ENCODE measurements around the gene NAB2. TPM values are rescaled to one million over a fixed set of nuclear protein-coding genes. Genes with fewer than 3 reads are reported as not detected.

Gene NAB2
- total RNA-seq, 1 experiment from 2014 or later = 30.6 TPM

DNA sequence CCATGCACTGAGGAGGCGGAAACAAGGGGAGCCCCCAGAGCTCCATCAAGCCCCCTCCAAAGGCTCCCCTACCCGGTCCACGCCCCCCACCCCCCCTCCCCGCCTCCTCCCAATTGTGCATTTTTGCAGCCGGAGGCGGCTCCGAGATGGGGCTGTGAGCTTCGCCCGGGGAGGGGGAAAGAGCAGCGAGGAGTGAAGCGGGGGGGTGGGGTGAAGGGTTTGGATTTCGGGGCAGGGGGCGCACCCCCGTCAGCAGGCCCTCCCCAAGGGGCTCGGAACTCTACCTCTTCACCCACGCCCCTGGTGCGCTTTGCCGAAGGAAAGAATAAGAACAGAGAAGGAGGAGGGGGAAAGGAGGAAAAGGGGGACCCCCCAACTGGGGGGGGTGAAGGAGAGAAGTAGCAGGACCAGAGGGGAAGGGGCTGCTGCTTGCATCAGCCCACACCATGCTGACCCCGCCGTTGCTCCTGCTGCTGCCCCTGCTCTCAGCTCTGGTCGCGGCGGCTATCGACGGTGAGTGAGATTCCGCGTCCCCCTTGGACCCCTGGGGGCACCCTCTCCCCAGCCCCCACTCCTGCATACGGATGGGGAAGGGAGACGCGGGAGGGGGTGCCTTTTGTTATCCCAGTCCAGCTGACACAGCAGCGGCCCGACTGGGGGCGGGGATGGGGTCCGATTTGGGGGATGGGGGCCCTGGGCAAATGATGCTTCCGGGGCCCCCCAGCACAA, 39.8 kb downstream of the NAB2 start:
- Mint-ChIP-seq H3K9me3 (ENCODE audit: unreplicated experiment) (no peaks in the 10 kb centered on the region), H3K27ac (ENCODE audit: low read depth, unreplicated experiment) (peak overlapping the region; percentile 77), H3K27me3 (ENCODE audit: insufficient read depth, unreplicated experiment) (no peaks in the 10 kb centered on the region), H3K4me1 (ENCODE audit: insufficient read depth, unreplicated experiment) (peaks cover 38% of the 10 kb centered on the region), H3K4me3 (ENCODE audit: unreplicated experiment) (peak overlapping the region; percentile 86), H3K36me3 (ENCODE audit: insufficient read depth, unreplicated experiment) (no peaks in the 10 kb centered on the region)
- DNase-seq (ENCODE audit: unreplicated experiment) = no peak
- ChIA-PET CTCF (interaction anchor here (0.5 to 19.4 kb wide), 8 partner anchors 13 to 369 kb away, joined by 3 to 530 read pairs (median 3); no protein-coding TSS in a partner anchor), POLR2A (interaction anchor here (0.6 to 6.5 kb wide), 19 partner anchors 8 to 419 kb away, joined by 3 to 111 read pairs (median 5); partner anchors contain the start of genes NAB2, NACA and STAT6)
- no TSS peak for BruUV-seq (replicated peaks)
- intact Hi-C loops (cut with micrococcal nuclease) = no loop called here
- TF ChIP-seq, protein P1, sequence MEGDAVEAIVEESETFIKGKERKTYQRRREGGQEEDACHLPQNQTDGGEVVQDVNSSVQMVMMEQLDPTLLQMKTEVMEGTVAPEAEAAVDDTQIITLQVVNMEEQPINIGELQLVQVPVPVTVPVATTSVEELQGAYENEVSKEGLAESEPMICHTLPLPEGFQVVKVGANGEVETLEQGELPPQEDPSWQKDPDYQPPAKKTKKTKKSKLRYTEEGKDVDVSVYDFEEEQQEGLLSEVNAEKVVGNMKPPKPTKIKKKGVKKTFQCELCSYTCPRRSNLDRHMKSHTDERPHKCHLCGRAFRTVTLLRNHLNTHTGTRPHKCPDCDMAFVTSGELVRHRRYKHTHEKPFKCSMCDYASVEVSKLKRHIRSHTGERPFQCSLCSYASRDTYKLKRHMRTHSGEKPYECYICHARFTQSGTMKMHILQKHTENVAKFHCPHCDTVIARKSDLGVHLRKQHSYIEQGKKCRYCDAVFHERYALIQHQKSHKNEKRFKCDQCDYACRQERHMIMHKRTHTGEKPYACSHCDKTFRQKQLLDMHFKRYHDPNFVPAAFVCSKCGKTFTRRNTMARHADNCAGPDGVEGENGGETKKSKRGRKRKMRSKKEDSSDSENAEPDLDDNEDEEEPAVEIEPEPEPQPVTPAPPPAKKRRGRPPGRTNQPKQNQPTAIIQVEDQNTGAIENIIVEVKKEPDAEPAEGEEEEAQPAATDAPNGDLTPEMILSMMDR (IDR thresholded peaks at IDR 0.05; ENCODE audit: unreplicated experiment) = no peak

DNA sequence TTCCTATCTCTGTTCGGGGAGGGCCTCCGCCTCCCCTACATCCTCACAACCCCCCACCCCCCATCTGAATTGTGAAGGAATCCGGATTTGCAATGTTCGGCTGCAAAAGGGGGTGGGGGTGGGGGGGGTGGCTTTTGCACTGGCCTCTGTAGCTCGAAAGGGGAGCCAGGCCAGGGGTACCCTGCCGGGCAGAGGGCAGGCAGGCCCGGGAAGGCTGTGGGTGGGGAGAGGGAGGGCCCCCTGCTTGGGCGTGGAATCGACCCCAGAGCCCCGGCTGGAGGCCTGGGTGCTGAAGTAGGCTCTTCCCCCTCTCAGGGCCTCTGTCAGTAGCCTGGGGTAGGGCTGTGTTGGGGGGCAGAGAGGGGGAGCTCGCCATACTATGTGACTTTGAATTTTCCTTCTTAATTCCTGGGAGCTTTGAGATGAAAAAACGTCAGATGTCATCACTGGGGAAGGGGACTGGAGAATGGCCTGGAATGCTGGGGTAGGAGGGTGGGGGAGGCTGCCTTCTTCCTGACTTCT, 40.5 kb downstream of the NAB2 start:
- Mint-ChIP-seq H3K4me3 (ENCODE audit: unreplicated experiment) (peak overlapping the region; percentile 86), H3K27ac (ENCODE audit: low read depth, unreplicated experiment) (no peak overlapping the region), H3K4me1 (ENCODE audit: insufficient read depth, unreplicated experiment) (peaks cover 45% of the 10 kb centered on the region), H3K36me3 (ENCODE audit: insufficient read depth, unreplicated experiment) (no peaks in the 10 kb centered on the region), H3K27me3 (ENCODE audit: insufficient read depth, unreplicated experiment) (no peaks in the 10 kb centered on the region), H3K9me3 (ENCODE audit: unreplicated experiment) (no peaks in the 10 kb centered on the region)
- intact Hi-C loops (cut with micrococcal nuclease) = no loop called here
- ChIA-PET CTCF (interaction anchor here (0.5 to 19.4 kb wide), 4 partner anchors 14 to 368 kb away, joined by 3 to 530 read pairs (median 3); no protein-coding TSS in a partner anchor), POLR2A (interaction anchor here (0.5 to 6.5 kb wide), 7 partner anchors 18 to 769 kb away, joined by 3 to 111 read pairs (median 12); partner anchors contain the start of genes STAT2 and STAT6)
- BruUV-seq (replicated peaks) = no TSS peak
- DNase-seq (ENCODE audit: unreplicated experiment) = no peak
- TF ChIP-seq, protein P1 (IDR thresholded peaks at IDR 0.05; ENCODE audit: unreplicated experiment) = no peak

- H3K27ac Mint-ChIP-seq (ENCODE audit: low read depth, unreplicated experiment) = no peak overlapping the region
- H3K9me3 Mint-ChIP-seq (ENCODE audit: unreplicated experiment) = no peaks in the 10 kb centered on the region
- H3K27me3 Mint-ChIP-seq (ENCODE audit: insufficient read depth, unreplicated experiment) = no peaks in the 10 kb centered on the region
- ChIA-PET CTCF (interaction anchor here (0.6 to 19.4 kb wide), 2 partner anchors 48 to 113 kb away, joined by 3 to 530 read pairs; no protein-coding TSS in a partner anchor), POLR2A (interaction anchor here (0.5 to 5.4 kb wide), 6 partner anchors 19 to 770 kb away, joined by 3 to 36 read pairs (median 6); partner anchors contain the start of gene STAT2)
- no peaks in the 10 kb centered on the region for H3K36me3 Mint-ChIP-seq (ENCODE audit: insufficient read depth, unreplicated experiment)
- intact Hi-C loops (cut with micrococcal nuclease) = no loop called here
- TF ChIP-seq, protein P1 (IDR thresholded peaks at IDR 0.05; ENCODE audit: unreplicated experiment) = no peak
- H3K4me3 Mint-ChIP-seq (ENCODE audit: unreplicated experiment) = peak overlapping the region; percentile 86
- no TSS peak for BruUV-seq (replicated peaks)
- peak; percentile 52 for DNase-seq (ENCODE audit: unreplicated experiment)
- H3K4me1 Mint-ChIP-seq (ENCODE audit: insufficient read depth, unreplicated experiment) = peaks cover 47% of the 10 kb centered on the region
Measured at GRCh38 chr12:57129889-57130288, 41.0 kb downstream of the NAB2 start.

GRCh38 chr12:57130941-57131340, 42.0 kb downstream of the NAB2 start:
- no peaks in the 10 kb centered on the region for H3K9me3 Mint-ChIP-seq (ENCODE audit: unreplicated experiment)
- BruUV-seq (replicated peaks) = no TSS peak
- TF ChIP-seq, protein P1 (IDR thresholded peaks at IDR 0.05; ENCODE audit: unreplicated experiment) = no peak
- POLR2A ChIA-PET = interaction anchor here (1.1 to 5.4 kb wide), 6 partner anchors 18 to 45 kb away, joined by 3 to 36 read pairs (median 6); no protein-coding TSS in a partner anchor
- H3K4me1 Mint-ChIP-seq (ENCODE audit: insufficient read depth, unreplicated experiment) = peaks cover 47% of the 10 kb centered on the region
- DNase-seq (ENCODE audit: unreplicated experiment) = no peak
- intact Hi-C loops (cut with micrococcal nuclease) = no loop called here
- peak overlapping the region; percentile 22 for H3K4me3 Mint-ChIP-seq (ENCODE audit: unreplicated experiment)
- peaks cover 5% of the 10 kb centered on the region for H3K36me3 Mint-ChIP-seq (ENCODE audit: insufficient read depth, unreplicated experiment)
- H3K27ac Mint-ChIP-seq (ENCODE audit: low read depth, unreplicated experiment) = no peak overlapping the region
- CTCF ChIA-PET = interaction anchor here (0.6 to 19.4 kb wide), 3 partner anchors 47 to 472 kb away, joined by 3 to 530 read pairs (median 4); no protein-coding TSS in a partner anchor
- H3K27me3 Mint-ChIP-seq (ENCODE audit: insufficient read depth, unreplicated experiment) = no peaks in the 10 kb centered on the region
